GM21447 (cell line): ENCODE data around the gene NCAM1.

Experiments
- ATAC-seq: cut with Tn5 transposase; IDR thresholded peaks from one replicate; pipeline ENCODE4 v1.9.1; 2021; ENCODE audit not compliant: unreplicated experiment

Gene NCAM1

GRCh38 chr11:113193946-113194345, 232.7 kb downstream of the NCAM1 start:
- no peak for ATAC-seq

GRCh38 chr11:113195728-113196127, 234.5 kb downstream of the NCAM1 start:
- no peak for ATAC-seq

- ATAC-seq, result no peak
Measured at GRCh38 chr11:113197446-113197845, 236.2 kb downstream of the NCAM1 start.

- ATAC-seq, result no peak
Measured at GRCh38 chr11:113198972-113199661, 237.9 kb downstream of the NCAM1 start.

- ATAC-seq, result no peak
Measured at GRCh38 chr11:113199866-113200265, 238.6 kb downstream of the NCAM1 start.

- ATAC-seq, result no peak
Measured at GRCh38 chr11:113201054-113201818, 240.0 kb downstream of the NCAM1 start.

GRCh38 chr11:113202431-113202830, 241.2 kb downstream of the NCAM1 start:
- no peak for ATAC-seq

- ATAC-seq, result no peak
Measured at GRCh38 chr11:113203141-113203753, 242.0 kb downstream of the NCAM1 start.

GRCh38 chr11:113204280-113204679, 243.1 kb downstream of the NCAM1 start:
- no peak for ATAC-seq

- ATAC-seq, result no peak
Measured at GRCh38 chr11:113213549-113213948, 252.3 kb downstream of the NCAM1 start.

- no peak for ATAC-seq
Measured at GRCh38 chr11:113222241-113222640, 261.0 kb downstream of the NCAM1 start.

GRCh38 chr11:113234888-113235287, 273.7 kb downstream of the NCAM1 start:
- no peak for ATAC-seq

- ATAC-seq, result no peak
Measured at GRCh38 chr11:113237261-113237660, 276.0 kb downstream of the NCAM1 start.

- no peak for ATAC-seq
Measured at GRCh38 chr11:113238721-113239120, 277.5 kb downstream of the NCAM1 start.

GRCh38 chr11:113240389-113240788, 279.2 kb downstream of the NCAM1 start:
- ATAC-seq, result no peak

GRCh38 chr11:113240790-113241635, 279.8 kb downstream of the NCAM1 start:
- ATAC-seq, result no peak

- ATAC-seq, result no peak
Measured at GRCh38 chr11:113241636-113242054, 280.4 kb downstream of the NCAM1 start.

- ATAC-seq, result no peak
Measured at GRCh38 chr11:113242060-113242459, 280.8 kb downstream of the NCAM1 start.

- no peak for ATAC-seq
Measured at GRCh38 chr11:113242767-113243397, 281.7 kb downstream of the NCAM1 start.

- no peak for ATAC-seq
Measured at GRCh38 chr11:113243696-113244095, 282.5 kb downstream of the NCAM1 start.

- ATAC-seq, result no peak
Measured at GRCh38 chr11:113245216-113245615, 284.0 kb downstream of the NCAM1 start.
